DMS153 treated with DMSO at 0.1 percent for 48 hours (cell line): ENCODE results near the gene KRT26.
"Not testable (repeated sequence)": the region's sequence is repeated elsewhere in the genome, so short reads cannot be mapped to it uniquely, and the experiment has no call there.

Experiments
- DNase-seq: peaks from one replicate; lab custom pipeline; 2025; ENCODE audit not compliant: unreplicated experiment; lab: John Stamatoyannopoulos, UW

Gene KRT26

DNA sequence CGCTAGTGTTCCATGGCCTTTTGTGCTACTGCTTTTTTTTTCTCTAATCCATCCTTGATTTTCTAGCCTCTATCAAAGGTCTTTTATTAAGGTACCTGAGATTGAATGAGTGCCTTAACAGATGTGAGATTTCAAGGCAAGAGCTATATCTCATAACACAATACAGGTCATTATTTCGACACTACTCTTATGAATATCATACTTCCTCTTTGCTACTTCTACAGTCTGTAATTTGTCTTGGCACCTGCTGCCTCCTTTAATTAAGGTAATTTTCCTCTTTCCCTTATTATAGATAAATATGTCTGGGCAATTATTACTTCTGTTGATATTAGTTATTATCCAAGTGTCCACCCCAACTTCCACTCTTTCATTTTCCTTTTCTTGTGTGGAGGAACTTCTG, 22.5 kb upstream of the KRT26 start:
- DNase-seq, result no peak

GRCh38 chr17:40793832-40794231, 21.8 kb upstream of the KRT26 start:
- no peak for DNase-seq

DNA sequence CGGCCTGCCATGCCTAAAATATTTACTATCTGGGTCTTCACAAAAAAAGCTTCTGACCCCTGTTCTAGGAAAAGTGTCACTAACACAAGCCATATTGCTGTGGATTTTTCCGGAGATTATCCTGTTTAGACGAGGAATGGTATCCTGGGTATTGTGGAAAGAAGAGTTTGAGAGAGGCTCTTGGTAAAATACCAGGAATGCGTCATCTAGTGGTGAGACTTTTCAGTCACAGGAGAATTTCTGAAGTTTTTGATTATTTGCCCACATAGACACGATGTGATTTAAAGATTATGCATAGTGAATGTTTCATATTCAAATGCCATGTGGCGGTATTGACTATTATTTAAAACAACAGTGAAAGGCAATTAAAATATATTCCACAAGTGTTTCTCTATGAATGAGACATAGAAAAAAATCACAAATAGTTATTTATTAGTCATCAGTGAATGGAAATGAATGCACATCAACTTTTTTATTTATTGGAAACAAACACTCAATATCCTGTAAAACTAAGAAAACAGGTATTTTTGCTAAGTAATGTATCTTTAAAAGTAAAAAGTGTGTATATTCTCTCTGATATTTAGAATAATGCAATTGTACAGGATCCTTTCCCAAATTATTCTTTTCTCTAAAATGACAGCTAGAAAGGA, 19.9 kb upstream of the KRT26 start:
- no peak for DNase-seq

- no peak for DNase-seq
These were observed 19.1 kb upstream of the KRT26 start for GRCh38 chr17:40791111-40791510.

DNA sequence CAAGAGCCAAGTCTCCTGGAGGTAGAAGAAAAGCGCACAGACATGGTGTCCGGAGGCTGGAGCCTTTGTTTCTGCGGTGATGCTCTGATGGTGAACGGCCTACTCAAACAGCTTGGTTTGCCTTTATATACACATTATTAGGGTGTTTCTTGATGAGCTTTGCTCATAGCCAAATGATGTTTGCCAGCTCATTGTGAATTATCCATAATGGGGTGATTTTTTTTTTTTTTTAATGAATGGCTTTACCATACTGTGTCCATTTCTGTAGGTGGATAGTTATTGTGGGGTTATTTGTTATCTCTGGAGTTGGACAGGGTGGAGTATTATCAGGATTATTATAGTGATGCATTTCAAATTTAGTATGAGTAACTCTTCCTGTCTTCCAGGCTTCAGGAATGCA, 10.4 kb upstream of the KRT26 start, which contains the start of gene KRT27:
TSS of gene KRT27 (minus strand) at position 101 of the 400 bp plus-strand sequence. CDS start at position 44, 57 bp downstream.
- DNase-seq, result no peak

- peak; percentile 30 for DNase-seq
These were observed 7.3 kb upstream of the KRT26 start for GRCh38 chr17:40779181-40779909.

- DNase-seq, result no peak
These were observed 6.5 kb upstream of the KRT26 start for GRCh38 chr17:40778461-40778860.

GRCh38 chr17:40777971-40778370, 6.0 kb upstream of the KRT26 start:
- no peak for DNase-seq

DNA sequence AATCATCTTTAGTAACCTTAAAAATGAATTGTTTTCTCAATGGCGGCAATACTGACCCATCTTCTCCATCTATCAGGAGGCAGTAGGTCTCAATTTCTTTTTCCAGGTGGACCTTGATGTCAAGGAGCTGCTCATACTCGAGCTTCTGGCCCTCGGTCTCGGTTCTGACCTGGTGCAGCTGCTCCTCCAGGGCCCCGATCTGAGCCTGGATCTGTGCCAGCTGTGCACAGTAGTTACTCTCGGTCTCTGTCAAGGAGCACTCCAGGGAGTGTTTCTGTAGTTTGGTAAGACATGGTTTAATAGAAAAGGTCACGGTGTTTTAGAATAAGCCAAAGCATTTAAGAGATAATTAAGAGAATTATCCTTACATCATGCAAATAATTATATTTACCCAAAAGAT, 5.5 kb upstream of the KRT26 start:
- DNase-seq, result no peak

GRCh38 chr17:40775945-40776344, 3.9 kb upstream of the KRT26 start:
- no peak for DNase-seq

- DNase-seq, result no peak
These were observed 6.3 kb downstream of the KRT26 start for GRCh38 chr17:40765657-40766056.

DNA sequence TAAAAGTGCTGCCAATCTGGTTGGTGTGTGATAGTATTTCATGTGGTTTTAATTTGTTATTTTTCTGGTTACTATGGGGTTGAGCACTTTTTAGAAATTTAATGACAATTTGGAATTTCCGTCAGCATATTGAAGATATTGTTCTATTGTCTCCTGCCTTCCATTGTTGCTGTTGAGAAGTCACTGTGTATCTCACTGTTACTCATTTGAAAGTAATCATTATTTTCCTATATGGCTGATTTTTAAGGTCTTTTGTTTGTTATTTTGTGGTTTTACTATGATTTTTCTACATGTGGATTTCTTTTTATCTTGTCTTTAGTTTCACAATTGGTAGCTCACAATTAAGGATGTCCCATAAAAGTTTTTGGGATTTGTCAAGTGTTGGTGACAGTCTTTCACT, 8.2 kb downstream of the KRT26 start:
- DNase-seq, result no peak

GRCh38 chr17:40760105-40761016, 11.6 kb downstream of the KRT26 start:
- no peak for DNase-seq

- DNase-seq, result no peak
These were observed 16.8 kb downstream of the KRT26 start, which contains the start of gene KRT25 for GRCh38 chr17:40755231-40755630. Gene KRT25, minus strand, starts transcription at chr17:40755331. Its CDS starts 60 bp downstream, at chr17:40755271.

DNA sequence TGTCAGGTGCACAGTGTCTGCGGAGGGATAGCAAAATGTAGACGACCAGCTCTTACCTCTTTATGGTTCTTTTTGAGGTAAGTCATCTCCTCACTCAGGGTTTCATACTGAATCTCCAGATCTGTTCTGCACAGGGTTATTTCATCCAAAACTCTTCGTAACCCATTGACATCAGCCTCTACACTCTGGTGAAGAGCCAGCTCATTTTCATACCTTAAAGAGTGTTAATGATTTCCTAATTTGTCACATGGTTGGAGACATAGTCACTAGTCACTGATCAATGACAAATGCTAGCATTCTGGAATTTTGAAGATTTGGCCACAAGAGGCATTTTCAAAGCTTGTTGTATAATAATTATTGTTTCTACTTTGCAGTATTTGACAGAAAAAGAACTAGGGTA, 18.2 kb downstream of the KRT26 start:
- DNase-seq, result no peak

DNA sequence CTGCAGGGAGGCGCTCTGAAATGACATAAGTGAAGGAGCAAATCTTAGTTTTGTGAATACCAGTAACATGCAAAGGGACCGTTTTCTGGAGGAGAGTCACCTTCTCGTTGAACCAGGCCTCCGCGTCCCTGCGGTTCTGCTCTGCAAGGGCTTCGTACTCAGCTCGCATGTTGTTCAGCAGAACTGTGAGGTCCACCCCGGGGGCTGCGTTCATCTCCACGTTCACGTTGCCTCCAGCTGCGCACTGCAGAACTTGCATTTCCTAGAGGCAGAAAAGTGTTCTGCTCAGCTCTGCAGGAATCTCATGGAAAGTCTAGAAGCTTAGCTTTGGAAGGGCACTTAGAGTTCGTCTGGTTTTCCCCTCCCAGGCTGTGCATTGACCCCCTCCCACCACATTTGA, 20.9 kb downstream of the KRT26 start:
- no peak for DNase-seq

DNA sequence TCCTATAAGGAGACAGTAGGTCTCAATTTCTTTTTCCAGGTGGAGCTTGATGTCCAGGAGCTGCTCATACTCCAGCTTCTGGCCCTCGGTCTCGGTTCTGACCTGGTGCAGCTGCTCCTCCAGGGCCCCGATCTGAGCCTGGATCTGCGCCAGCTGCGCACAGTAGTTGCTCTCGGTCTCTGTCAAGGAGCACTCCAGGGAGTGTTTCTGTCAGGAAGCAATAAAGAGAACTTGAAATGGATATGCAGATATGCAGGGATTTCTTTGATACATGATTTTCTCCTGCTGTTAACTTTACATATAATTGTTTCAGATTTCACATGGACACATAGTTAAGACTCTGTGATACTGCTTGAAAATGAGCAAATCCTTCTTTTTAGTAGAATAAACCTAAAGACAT, 21.6 kb downstream of the KRT26 start:
- no peak for DNase-seq

- DNase-seq, result not testable (repeated sequence)
These were observed 23.3 kb downstream of the KRT26 start for GRCh38 chr17:40748666-40749065.

GRCh38 chr17:40738553-40738952, 33.4 kb downstream of the KRT26 start:
- DNase-seq, result no peak

DNA sequence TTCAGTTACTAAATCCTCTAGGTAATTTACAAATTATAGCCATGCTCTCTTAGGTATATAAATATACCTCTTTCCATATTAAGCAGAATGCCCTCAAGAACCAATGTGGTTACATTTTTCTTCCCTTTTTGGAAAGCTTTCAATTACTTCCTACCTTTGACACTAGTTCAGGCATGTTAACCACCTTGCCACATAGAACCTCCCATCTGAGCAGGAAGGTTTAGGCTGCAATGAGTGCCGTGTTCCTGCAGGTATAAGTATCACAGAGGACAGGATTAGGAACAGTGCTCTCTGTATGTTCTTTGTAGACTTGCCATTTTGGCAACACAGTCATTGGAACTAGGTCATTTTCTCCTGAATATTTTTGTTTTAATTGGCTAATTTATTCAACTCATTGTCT, 37.0 kb downstream of the KRT26 start:
- DNase-seq, result no peak

GRCh38 chr17:40734018-40734417, 38.0 kb downstream of the KRT26 start:
- no peak for DNase-seq

DNA sequence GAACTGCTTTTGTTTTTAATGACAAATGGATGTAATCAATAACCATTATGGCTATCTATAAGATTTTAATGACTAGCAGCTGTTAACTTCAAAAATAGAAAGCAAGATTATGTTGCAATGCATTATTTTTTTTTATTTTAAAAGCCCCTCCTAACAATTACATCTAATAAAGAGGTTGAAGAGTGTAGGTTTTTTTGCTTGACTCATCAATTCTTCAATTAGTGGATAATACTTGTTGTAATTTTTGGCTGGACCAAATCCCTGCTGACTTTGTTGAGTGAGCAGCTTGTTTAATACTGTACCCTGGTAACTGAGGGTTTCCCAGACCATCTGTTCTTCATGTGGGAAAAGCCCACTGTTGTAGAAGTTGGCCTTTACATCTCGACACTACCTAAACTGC, 41.0 kb downstream of the KRT26 start:
- DNase-seq, result no peak
